KMS-11 (cell line): Measurements from ENCODE around the gene PSMC2.

Experiments
- H2AFZ ChIP-seq: fragments of 200-600 bp; sonication (generic); 2 replicates; pipeline ENCODE4 v1.6.1; 2016; ENCODE audit warnings: antibody characterized with exemption, mixed run types, low read depth
- H3K27ac ChIP-seq: fragments of 200-600 bp; sonication (generic); 2 replicates; pipeline ENCODE4 v1.6.1; 2016; ENCODE audit warnings: mild to moderate bottlenecking, mixed run types
- H3K27me3 ChIP-seq: fragments of 200-600 bp; sonication (generic); 2 replicates; pipeline ENCODE4 v1.6.1; 2017; ENCODE audit warnings: mild to moderate bottlenecking, low read depth, mixed run types, moderate library complexity; ENCODE audit not compliant: insufficient read depth
- H3K36me3 ChIP-seq: fragments of 200-600 bp; sonication (generic); 2 replicates; pipeline ENCODE4 v1.6.1; 2017; ENCODE audit warnings: mild to moderate bottlenecking, mixed run types; ENCODE audit not compliant: insufficient read depth
- H3K4me1 ChIP-seq: fragments of 200-600 bp; sonication (generic); 2 replicates; pipeline ENCODE4 v1.6.1; 2016; ENCODE audit warnings: mild to moderate bottlenecking, low read depth, mixed run types; ENCODE audit not compliant: poor library complexity, severe bottlenecking
- H3K4me2 ChIP-seq: fragments of 200-600 bp; sonication (generic); 2 replicates; pipeline ENCODE4 v1.7.0; 2016; ENCODE audit warnings: mild to moderate bottlenecking, mixed run types
- H3K4me3 ChIP-seq: fragments of 200-600 bp; sonication (generic); IDR thresholded peaks from 2 replicates; pipeline ENCODE4 v1.6.1; 2017; ENCODE audit warnings: low read depth, low read length, mixed read lengths; ENCODE audit not compliant: insufficient read depth
- H3K79me2 ChIP-seq: fragments of 200-600 bp; sonication (generic); 2 replicates; pipeline ENCODE4 v1.6.1; 2016; ENCODE audit warnings: low read depth, mixed run types; ENCODE audit not compliant: insufficient read depth
- H3K9ac ChIP-seq: fragments of 200-600 bp; sonication (generic); 2 replicates; pipeline ENCODE4 v1.6.1; 2016; ENCODE audit warnings: mild to moderate bottlenecking, mixed run types
- H4K20me1 ChIP-seq: fragments of 200-600 bp; sonication (generic); 2 replicates; pipeline ENCODE4 v1.6.1; 2016; ENCODE audit warnings: mild to moderate bottlenecking, mixed run types; ENCODE audit not compliant: insufficient read depth
- TF ChIP-seq, protein P1 (sequence below): fragments of 200-600 bp; sonication (generic); conservative IDR thresholded peaks from 2 replicates; pipeline ENCODE4 v1.6.1; 2017; ENCODE audit warnings: low read depth, mild to moderate bottlenecking, antibody characterized with exemption, low read length, moderate library complexity, mixed read lengths

PSMC2 gene

DNA sequence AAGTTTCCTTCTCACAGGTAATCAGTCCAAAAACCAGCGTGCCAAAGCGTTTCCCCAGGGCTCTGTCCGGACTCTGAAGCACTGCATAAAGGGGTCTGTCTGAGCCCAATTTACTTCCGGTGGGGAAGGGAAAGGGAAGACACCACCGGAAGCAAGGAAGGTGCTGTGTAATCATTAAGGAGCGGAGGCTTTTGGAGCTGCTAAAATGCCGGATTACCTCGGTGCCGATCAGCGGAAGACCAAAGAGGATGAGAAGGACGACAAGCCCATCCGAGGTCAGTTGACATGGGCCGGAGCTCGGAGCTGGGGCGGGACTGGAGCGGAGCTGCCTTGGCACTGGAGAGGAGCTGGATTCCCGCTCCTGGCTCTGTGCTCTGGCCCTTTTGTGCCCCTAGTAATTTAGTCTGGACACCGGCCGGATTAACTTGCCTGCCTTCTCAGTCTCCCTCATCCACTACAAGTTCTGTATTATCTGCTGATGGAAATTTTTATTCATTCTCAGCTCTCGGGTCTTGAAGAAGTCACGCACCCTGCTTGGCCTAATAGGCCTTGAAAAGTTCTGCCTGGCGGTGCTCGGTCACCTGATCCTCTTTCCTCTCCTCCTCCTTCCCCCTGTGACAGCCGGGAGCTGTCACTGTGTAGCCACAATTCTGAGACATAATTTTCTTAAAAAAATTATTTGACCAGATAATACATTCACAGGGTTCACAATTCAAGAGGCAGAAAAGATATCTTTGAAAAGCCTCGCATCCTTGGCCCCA, at the start of gene PSMC2:
TSS of gene PSMC2 (plus strand) at position 137 of the 761 bp plus-strand sequence. CDS start at position 206, 69 bp downstream.
- H3K27ac ChIP-seq = peak within 1 kb of the TSS; percentile 81
- H3K79me2 ChIP-seq = peaks cover 79% of the 10 kb centered on the region
- TF ChIP-seq, protein P1, sequence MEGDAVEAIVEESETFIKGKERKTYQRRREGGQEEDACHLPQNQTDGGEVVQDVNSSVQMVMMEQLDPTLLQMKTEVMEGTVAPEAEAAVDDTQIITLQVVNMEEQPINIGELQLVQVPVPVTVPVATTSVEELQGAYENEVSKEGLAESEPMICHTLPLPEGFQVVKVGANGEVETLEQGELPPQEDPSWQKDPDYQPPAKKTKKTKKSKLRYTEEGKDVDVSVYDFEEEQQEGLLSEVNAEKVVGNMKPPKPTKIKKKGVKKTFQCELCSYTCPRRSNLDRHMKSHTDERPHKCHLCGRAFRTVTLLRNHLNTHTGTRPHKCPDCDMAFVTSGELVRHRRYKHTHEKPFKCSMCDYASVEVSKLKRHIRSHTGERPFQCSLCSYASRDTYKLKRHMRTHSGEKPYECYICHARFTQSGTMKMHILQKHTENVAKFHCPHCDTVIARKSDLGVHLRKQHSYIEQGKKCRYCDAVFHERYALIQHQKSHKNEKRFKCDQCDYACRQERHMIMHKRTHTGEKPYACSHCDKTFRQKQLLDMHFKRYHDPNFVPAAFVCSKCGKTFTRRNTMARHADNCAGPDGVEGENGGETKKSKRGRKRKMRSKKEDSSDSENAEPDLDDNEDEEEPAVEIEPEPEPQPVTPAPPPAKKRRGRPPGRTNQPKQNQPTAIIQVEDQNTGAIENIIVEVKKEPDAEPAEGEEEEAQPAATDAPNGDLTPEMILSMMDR = no peak
- H3K4me3 ChIP-seq = no peak within 1 kb of the TSS
- H3K27me3 ChIP-seq = no peaks in the 10 kb centered on the region
- H3K4me1 ChIP-seq = peaks cover 62% of the 10 kb centered on the region
- peaks cover 3% of the 10 kb centered on the region; the same call in 1 of the 2 replicates for H3K36me3 ChIP-seq
- peak within 1 kb of the TSS; percentile 86 for H3K9ac ChIP-seq
- peak within 1 kb of the TSS; percentile 71 for H2AFZ ChIP-seq
- H4K20me1 ChIP-seq = 0 out of 2 replicates have a peak, but pooled peaks cover 7% of the 10 kb centered on the region
- H3K4me2 ChIP-seq = peak within 1 kb of the TSS; percentile 88

DNA sequence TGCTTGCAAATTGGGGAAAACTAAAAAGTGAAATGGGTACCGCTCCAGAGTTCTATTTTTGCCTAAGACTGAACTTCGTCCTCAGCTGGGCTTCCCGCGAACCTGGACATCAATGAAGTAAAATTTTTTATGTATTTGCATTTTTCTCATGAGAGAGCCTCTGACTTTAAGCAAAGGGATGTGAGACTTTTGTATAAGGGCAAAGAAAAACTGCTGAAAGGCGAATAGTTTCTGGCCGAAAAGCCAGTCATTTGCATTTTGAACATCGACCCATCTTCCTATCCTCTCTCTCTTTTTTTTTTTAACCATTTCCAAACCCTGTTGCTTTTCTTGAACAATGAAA, 49.6 kb upstream of the PSMC2 start:
- Histone ChIP-seq H3K27ac (peak overlapping the region; percentile 73), H3K4me3 (no peak overlapping the region), H3K36me3 (peaks cover 9% of the 10 kb centered on the region; the same call in 1 of the 2 replicates), H2AFZ (peak overlapping the region; percentile 69), H3K79me2 (peaks cover 47% of the 10 kb centered on the region), H4K20me1 (peaks cover 6% of the 10 kb centered on the region; the same call in 1 of the 2 replicates), H3K4me2 (peak overlapping the region; percentile 81), H3K9ac (peak overlapping the region; percentile 81; the same call in 1 of the 2 replicates), H3K27me3 (no peaks in the 10 kb centered on the region), H3K4me1 (peaks cover 35% of the 10 kb centered on the region)
- TF ChIP-seq, protein P1 = no peak

DNA sequence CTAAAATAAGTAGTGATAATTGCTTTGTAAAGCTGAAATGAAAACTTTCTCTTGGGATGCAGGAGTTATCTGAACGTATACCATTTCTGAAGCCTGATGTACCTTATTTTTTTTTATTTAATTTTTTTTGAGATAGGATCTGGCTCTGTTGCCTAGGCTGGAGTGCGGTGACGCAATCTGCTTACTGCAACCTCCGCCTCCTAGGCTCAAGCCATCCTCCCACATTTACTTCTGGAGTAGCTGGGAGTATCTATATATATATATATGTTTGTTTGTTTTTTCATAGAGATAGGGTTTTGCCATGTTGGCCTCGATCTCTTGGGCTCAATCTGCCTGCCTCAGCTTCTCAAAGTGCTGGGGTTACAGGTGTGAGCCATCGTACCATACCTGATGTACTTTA, 47.8 kb upstream of the PSMC2 start:
- Histone ChIP-seq H3K36me3 (peaks cover 11% of the 10 kb centered on the region; the same call in 1 of the 2 replicates), H3K27ac (no peak overlapping the region), H3K9ac (no peak overlapping the region), H3K4me3 (no peak overlapping the region), H3K4me2 (peak overlapping the region; percentile 81), H3K79me2 (peaks cover 50% of the 10 kb centered on the region), H4K20me1 (peaks cover 6% of the 10 kb centered on the region; the same call in 1 of the 2 replicates), H2AFZ (no peak overlapping the region), H3K4me1 (peaks cover 35% of the 10 kb centered on the region), H3K27me3 (no peaks in the 10 kb centered on the region)
- TF ChIP-seq, protein P1 = no peak

DNA sequence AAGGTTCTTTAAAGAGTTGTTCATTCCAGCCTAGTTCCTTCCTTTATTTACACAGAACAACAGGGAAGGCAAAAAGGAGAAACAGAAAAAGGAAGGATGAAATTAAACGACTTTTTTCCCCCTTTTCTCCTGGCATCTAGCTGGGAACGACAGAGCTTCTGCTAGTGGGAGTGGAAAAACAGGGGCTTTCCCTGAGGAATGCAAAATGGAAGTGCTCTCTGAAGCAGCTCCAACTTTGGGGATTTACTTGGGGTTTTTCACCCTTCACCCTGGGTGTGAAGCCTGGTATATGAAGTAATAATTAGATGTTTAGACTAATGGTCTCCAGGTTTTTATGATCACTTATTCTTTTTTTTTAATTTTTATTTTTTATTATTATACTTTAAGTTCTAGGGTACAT, 46.0 kb upstream of the PSMC2 start:
- Histone ChIP-seq H3K9ac (no peak overlapping the region), H3K27ac (no peak overlapping the region), H3K79me2 (peaks cover 50% of the 10 kb centered on the region), H3K4me3 (no peak overlapping the region), H3K36me3 (peaks cover 11% of the 10 kb centered on the region; the same call in 1 of the 2 replicates), H3K4me2 (no peak overlapping the region), H2AFZ (no peak overlapping the region), H3K27me3 (no peaks in the 10 kb centered on the region), H3K4me1 (peaks cover 32% of the 10 kb centered on the region), H4K20me1 (peaks cover 6% of the 10 kb centered on the region; the same call in 1 of the 2 replicates)
- TF ChIP-seq, protein P1 = no peak
